Measurements from ENCODE around the gene NABP1. TPM values are rescaled to one million over a fixed set of nuclear protein-coding genes. Genes with fewer than 3 reads are reported as not detected.

The NABP1 gene
- total and polyA plus RNA-seq, 2 donors = 26.9 to 68.4 TPM

DNA sequence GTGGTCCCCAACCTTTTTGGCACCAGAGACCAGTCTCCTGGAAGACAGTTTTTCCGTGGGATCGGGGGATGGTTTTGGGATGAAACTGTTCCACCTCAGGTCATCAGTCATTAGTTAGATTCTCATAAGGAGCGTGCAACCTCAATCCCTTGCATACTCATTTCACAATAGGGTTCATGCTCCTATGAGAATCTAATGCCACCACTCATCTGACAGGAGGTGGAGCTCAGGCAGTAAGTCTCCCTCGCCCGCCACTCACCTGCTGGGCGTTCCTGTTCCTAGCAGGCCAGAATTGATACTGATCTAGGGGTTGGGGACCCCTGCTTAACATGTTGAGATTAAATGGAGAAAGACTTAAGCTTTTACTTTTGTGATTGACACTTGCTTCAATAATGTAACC is 9.9 kb downstream of the NABP1 start:
- Histone ChIP-seq H3K27me3 (ENCODE audit: control insufficient read depth in 2 of 2, insufficient read depth in 1 of 2, low read length in 1 of 2) (no peaks in the 10 kb centered on the region), H3K27ac (ENCODE audit: low read depth in 1 of 2, low read length in 1 of 2) (no peak overlapping the region), H3K36me3 (ENCODE audit: control insufficient read depth in 2 of 2, insufficient read depth in 2 of 2, low read length in 1 of 2) (peaks cover 3 to 35% of the 10 kb centered on the region in 2 donors), H3K4me3 (ENCODE audit: low read length in 2 of 2) (no peak overlapping the region), H3K4me1 (ENCODE audit: control insufficient read depth in 2 of 2, insufficient read depth in 2 of 2, low read length in 2 of 2) (no peaks in the 10 kb centered on the region), H3K9me3 (ENCODE audit: control insufficient read depth in 2 of 2, insufficient read depth in 1 of 2, low read length in 1 of 2) (no peaks in the 10 kb centered on the region)
- WGBS = 98% methylated on average over 6 of the region's 6 CpGs
- no peak for DNase-seq (ENCODE audit: low read depth in 6 of 9, low spot score in 9 of 9)

- Histone ChIP-seq H3K27me3 (ENCODE audit: control insufficient read depth in 2 of 2, insufficient read depth in 1 of 2, low read length in 1 of 2) (no peaks in the 10 kb centered on the region), H3K9me3 (ENCODE audit: control insufficient read depth in 2 of 2, insufficient read depth in 1 of 2, low read length in 1 of 2) (no peaks in the 10 kb centered on the region), H3K4me3 (ENCODE audit: low read length in 2 of 2) (no peak overlapping the region), H3K27ac (ENCODE audit: low read depth in 1 of 2, low read length in 1 of 2) (no peak overlapping the region), H3K4me1 (ENCODE audit: control insufficient read depth in 2 of 2, insufficient read depth in 2 of 2, low read length in 2 of 2) (no peaks in the 10 kb centered on the region), H3K36me3 (ENCODE audit: control insufficient read depth in 2 of 2, insufficient read depth in 2 of 2, low read length in 1 of 2) (peaks cover 3 to 31% of the 10 kb centered on the region in 2 donors)
- 93% methylated on average over 2 of the region's 2 CpGs for WGBS
- DNase-seq (ENCODE audit: low read depth in 6 of 9, low spot score in 9 of 9) = no peak
These were observed 11.2 kb downstream of the NABP1 start for GRCh38 chr2:191688934-191689695.

- Histone ChIP-seq H3K27me3 (ENCODE audit: control insufficient read depth in 2 of 2, insufficient read depth in 1 of 2, low read length in 1 of 2) (no peaks in the 10 kb centered on the region), H3K36me3 (ENCODE audit: control insufficient read depth in 2 of 2, insufficient read depth in 2 of 2, low read length in 1 of 2) (peaks cover 0 to 22% of the 10 kb centered on the region in 2 donors), H3K4me3 (ENCODE audit: low read length in 2 of 2) (no peak overlapping the region), H3K4me1 (ENCODE audit: control insufficient read depth in 2 of 2, insufficient read depth in 2 of 2, low read length in 2 of 2) (no peaks in the 10 kb centered on the region), H3K9me3 (ENCODE audit: control insufficient read depth in 2 of 2, insufficient read depth in 1 of 2, low read length in 1 of 2) (no peaks in the 10 kb centered on the region), H3K27ac (ENCODE audit: low read depth in 1 of 2, low read length in 1 of 2) (no peak overlapping the region)
- WGBS = 79% methylated on average over 3 of the region's 3 CpGs
- DNase-seq (ENCODE audit: low read depth in 6 of 9, low spot score in 9 of 9) = no peak
These were observed 12.4 kb downstream of the NABP1 start for GRCh38 chr2:191690327-191690726.

DNA sequence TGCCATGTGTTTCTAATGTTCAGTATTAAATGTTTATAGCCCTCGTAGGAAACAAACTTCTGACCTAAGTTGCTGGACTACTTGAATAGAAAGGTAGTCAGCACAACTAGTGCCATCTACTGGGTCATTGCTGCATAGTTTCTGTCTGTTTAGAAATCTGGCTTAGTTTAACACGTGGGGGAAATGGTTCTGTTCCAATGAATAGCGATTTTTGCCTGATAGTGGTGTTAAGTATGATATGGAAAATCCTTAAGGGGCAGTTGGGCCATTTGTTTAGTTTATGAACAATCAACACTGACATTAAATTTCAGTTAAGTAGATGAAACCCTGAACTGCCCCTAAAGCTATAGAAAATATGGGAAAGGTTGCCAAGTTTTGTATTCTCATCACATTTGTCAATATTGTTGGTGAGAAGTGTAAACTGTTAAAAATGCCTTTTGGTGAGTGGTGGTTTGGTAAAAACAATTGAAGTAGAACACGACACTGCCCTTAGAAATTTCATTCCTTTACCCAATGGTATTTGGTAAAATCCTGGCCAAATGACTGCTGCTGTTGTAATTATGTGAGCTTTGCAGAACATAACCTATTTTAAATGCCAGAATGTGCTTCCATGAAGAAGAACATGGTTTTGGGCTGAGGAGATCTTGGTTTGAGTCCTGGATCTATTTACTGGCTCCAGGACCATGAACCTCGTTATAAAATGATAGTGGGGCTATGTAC is 13.2 kb downstream of the NABP1 start:
- no peaks in the 10 kb centered on the region for H3K4me1 ChIP-seq (ENCODE audit: control insufficient read depth in 2 of 2, insufficient read depth in 2 of 2, low read length in 2 of 2)
- H3K27me3 ChIP-seq (ENCODE audit: control insufficient read depth in 2 of 2, insufficient read depth in 1 of 2, low read length in 1 of 2) = no peaks in the 10 kb centered on the region
- no peak overlapping the region for H3K4me3 ChIP-seq (ENCODE audit: low read length in 2 of 2)
- DNase-seq (ENCODE audit: low read depth in 6 of 9, low spot score in 9 of 9) = peak in 7 of 9 donors; percentile 36 to 86 (median 62)
- no peaks in the 10 kb centered on the region for H3K9me3 ChIP-seq (ENCODE audit: control insufficient read depth in 2 of 2, insufficient read depth in 1 of 2, low read length in 1 of 2)
- no peak overlapping the region for H3K27ac ChIP-seq (ENCODE audit: low read depth in 1 of 2, low read length in 1 of 2)
- WGBS = 30% methylated on average over 5 of the region's 5 CpGs
- H3K36me3 ChIP-seq (ENCODE audit: control insufficient read depth in 2 of 2, insufficient read depth in 2 of 2, low read length in 1 of 2) = peaks cover 0 to 14% of the 10 kb centered on the region in 2 donors

GRCh38 chr2:191691898-191692297 is 14.0 kb downstream of the NABP1 start:
- no peaks in the 10 kb centered on the region for H3K4me1 ChIP-seq (ENCODE audit: control insufficient read depth in 2 of 2, insufficient read depth in 2 of 2, low read length in 2 of 2)
- 83% methylated on average over 4 of the region's 4 CpGs for WGBS
- H3K36me3 ChIP-seq (ENCODE audit: control insufficient read depth in 2 of 2, insufficient read depth in 2 of 2, low read length in 1 of 2) = peaks cover 0 to 8% of the 10 kb centered on the region in 2 donors
- DNase-seq (ENCODE audit: low read depth in 6 of 9, low spot score in 9 of 9) = no peak
- H3K9me3 ChIP-seq (ENCODE audit: control insufficient read depth in 2 of 2, insufficient read depth in 1 of 2, low read length in 1 of 2) = no peaks in the 10 kb centered on the region
- no peaks in the 10 kb centered on the region for H3K27me3 ChIP-seq (ENCODE audit: control insufficient read depth in 2 of 2, insufficient read depth in 1 of 2, low read length in 1 of 2)
- no peak overlapping the region for H3K27ac ChIP-seq (ENCODE audit: low read depth in 1 of 2, low read length in 1 of 2)
- H3K4me3 ChIP-seq (ENCODE audit: low read length in 2 of 2) = no peak overlapping the region

GRCh38 chr2:191692502-191693115 is 14.7 kb downstream of the NABP1 start:
- Histone ChIP-seq H3K4me3 (ENCODE audit: low read length in 2 of 2) (no peak overlapping the region), H3K4me1 (ENCODE audit: control insufficient read depth in 2 of 2, insufficient read depth in 2 of 2, low read length in 2 of 2) (no peaks in the 10 kb centered on the region), H3K36me3 (ENCODE audit: control insufficient read depth in 2 of 2, insufficient read depth in 2 of 2, low read length in 1 of 2) (peaks cover 0 to 6% of the 10 kb centered on the region in 2 donors), H3K27me3 (ENCODE audit: control insufficient read depth in 2 of 2, insufficient read depth in 1 of 2, low read length in 1 of 2) (no peaks in the 10 kb centered on the region), H3K27ac (ENCODE audit: low read depth in 1 of 2, low read length in 1 of 2) (no peak overlapping the region), H3K9me3 (ENCODE audit: control insufficient read depth in 2 of 2, insufficient read depth in 1 of 2, low read length in 1 of 2) (no peaks in the 10 kb centered on the region)
- no peak for DNase-seq (ENCODE audit: low read depth in 6 of 9, low spot score in 9 of 9)
- 83% methylated on average over 6 of the region's 6 CpGs for WGBS

DNA sequence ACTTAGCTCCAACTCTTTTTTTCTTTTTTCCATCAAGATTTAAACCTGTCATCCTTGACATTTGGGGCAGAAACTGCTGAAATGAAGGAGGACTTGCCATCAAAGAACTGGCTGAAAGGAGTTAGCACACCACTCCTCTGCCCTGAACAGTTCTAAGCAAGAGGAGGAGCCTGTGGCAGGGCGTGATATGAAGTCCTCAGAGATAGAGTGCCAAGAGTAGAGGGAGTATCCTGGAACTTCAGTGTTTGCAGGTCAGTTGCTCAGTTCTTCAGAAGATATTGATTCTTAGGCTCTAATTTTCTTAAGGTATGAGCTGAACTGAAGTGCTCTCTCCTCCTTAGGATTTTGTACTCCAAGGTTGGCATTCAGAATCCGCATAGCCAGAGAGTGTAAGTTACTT is 15.2 kb downstream of the NABP1 start:
- no peak for DNase-seq (ENCODE audit: low read depth in 6 of 9, low spot score in 9 of 9)
- Histone ChIP-seq H3K4me3 (ENCODE audit: low read length in 2 of 2) (no peak overlapping the region), H3K36me3 (ENCODE audit: control insufficient read depth in 2 of 2, insufficient read depth in 2 of 2, low read length in 1 of 2) (peaks cover 0 to under 1% of the 10 kb centered on the region in 2 donors), H3K27ac (ENCODE audit: low read depth in 1 of 2, low read length in 1 of 2) (no peak overlapping the region), H3K9me3 (ENCODE audit: control insufficient read depth in 2 of 2, insufficient read depth in 1 of 2, low read length in 1 of 2) (no peaks in the 10 kb centered on the region), H3K4me1 (ENCODE audit: control insufficient read depth in 2 of 2, insufficient read depth in 2 of 2, low read length in 2 of 2) (no peaks in the 10 kb centered on the region), H3K27me3 (ENCODE audit: control insufficient read depth in 2 of 2, insufficient read depth in 1 of 2, low read length in 1 of 2) (no peaks in the 10 kb centered on the region)
- 93% methylated on average over 2 of the region's 2 CpGs for WGBS

DNA sequence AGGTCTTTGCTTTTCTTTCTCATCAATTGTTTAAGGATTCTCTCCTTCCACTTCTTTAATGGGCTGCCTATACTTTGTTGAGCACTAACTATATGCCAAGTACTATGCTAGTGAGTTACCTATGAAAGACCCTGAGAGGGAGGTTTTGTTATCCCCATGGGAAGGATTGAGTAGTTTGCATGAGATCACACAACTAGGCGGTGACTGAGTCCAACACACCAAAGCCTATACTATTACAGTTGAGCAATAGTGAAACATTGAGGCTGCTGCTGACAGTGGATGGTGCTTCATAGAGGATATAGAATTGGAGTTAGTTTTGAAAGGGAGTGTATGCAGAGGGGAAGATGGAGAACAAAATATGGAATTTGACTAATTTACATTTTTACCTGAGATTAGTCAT is 15.8 kb downstream of the NABP1 start:
- Histone ChIP-seq H3K4me3 (ENCODE audit: low read length in 2 of 2) (no peak overlapping the region), H3K27ac (ENCODE audit: low read depth in 1 of 2, low read length in 1 of 2) (no peak overlapping the region), H3K36me3 (ENCODE audit: control insufficient read depth in 2 of 2, insufficient read depth in 2 of 2, low read length in 1 of 2) (no peaks in the 10 kb centered on the region), H3K4me1 (ENCODE audit: control insufficient read depth in 2 of 2, insufficient read depth in 2 of 2, low read length in 2 of 2) (no peaks in the 10 kb centered on the region), H3K9me3 (ENCODE audit: control insufficient read depth in 2 of 2, insufficient read depth in 1 of 2, low read length in 1 of 2) (no peaks in the 10 kb centered on the region), H3K27me3 (ENCODE audit: control insufficient read depth in 2 of 2, insufficient read depth in 1 of 2, low read length in 1 of 2) (no peaks in the 10 kb centered on the region)
- WGBS = 96% methylated on average over 1 of the region's 1 CpG
- DNase-seq (ENCODE audit: low read depth in 6 of 9, low spot score in 9 of 9) = no peak

DNA sequence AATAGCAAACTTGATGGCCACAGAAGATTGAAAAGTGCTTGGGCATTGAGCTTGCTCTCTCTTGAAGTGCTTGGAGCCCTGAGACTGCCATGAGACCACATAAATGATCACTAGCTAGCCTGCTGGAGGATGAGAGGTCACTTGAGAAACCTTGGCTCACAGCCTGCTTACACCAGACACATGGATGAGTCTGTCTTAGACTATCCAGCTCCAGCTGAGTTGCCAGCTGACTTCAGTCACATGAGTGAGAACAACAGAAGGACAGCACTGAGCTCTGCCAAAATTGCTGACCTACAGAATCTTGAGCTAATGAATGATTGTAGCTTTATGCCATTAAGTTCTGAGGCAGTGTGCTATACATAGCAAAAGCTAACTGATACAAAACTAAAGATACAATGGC is 18.1 kb downstream of the NABP1 start:
- no peak overlapping the region for H3K4me3 ChIP-seq (ENCODE audit: low read length in 2 of 2)
- DNase-seq (ENCODE audit: low read depth in 6 of 9, low spot score in 9 of 9) = no peak
- no peak overlapping the region for H3K27ac ChIP-seq (ENCODE audit: low read depth in 1 of 2, low read length in 1 of 2)
- H3K9me3 ChIP-seq (ENCODE audit: control insufficient read depth in 2 of 2, insufficient read depth in 1 of 2, low read length in 1 of 2) = no peaks in the 10 kb centered on the region
- H3K36me3 ChIP-seq (ENCODE audit: control insufficient read depth in 2 of 2, insufficient read depth in 2 of 2, low read length in 1 of 2) = no peaks in the 10 kb centered on the region
- no peaks in the 10 kb centered on the region for H3K27me3 ChIP-seq (ENCODE audit: control insufficient read depth in 2 of 2, insufficient read depth in 1 of 2, low read length in 1 of 2)
- no peaks in the 10 kb centered on the region for H3K4me1 ChIP-seq (ENCODE audit: control insufficient read depth in 2 of 2, insufficient read depth in 2 of 2, low read length in 2 of 2)

All from thymus (tissue), 11 donors.